SJSA1 (cell line): ENCODE measurements around the gene PCDHGA9. TPM values are rescaled to one million over a fixed set of nuclear protein-coding genes. Genes with fewer than 3 reads are reported as not detected.
"Not testable (repeated sequence)": the region's sequence is repeated elsewhere in the genome, so short reads cannot be mapped to it uniquely, and the experiment has no call there.

Experiments
- DNase-seq, 2 experiments: peaks; one replicate each; pipeline ENCODE4 v3.0.0-alpha.2; 2015 to 2020; ENCODE audit warnings: low spot score in 2 of 2, low read depth in 1 of 2
- H3K27ac ChIP-seq: fragments of 250-450 bp; sonication (Bioruptor Pico); 2 replicates; pipeline ENCODE4 v1.5.1; 2020; ENCODE audit warnings: mild to moderate bottlenecking, moderate library complexity
- H3K27me3 ChIP-seq: fragments of 250-450 bp; sonication (Bioruptor Pico); replicated peaks from 2 replicates; pipeline ENCODE4 v1.5.1; 2020; ENCODE audit warnings: mild to moderate bottlenecking, moderate library complexity
- H3K36me3 ChIP-seq: fragments of 250-450 bp; sonication (Bioruptor Pico); 2 replicates; pipeline ENCODE4 v1.5.1; 2020; ENCODE audit warnings: mild to moderate bottlenecking
- H3K4me1 ChIP-seq: fragments of 250-450 bp; sonication (Bioruptor Pico); replicated peaks from 2 replicates; pipeline ENCODE4 v1.6.1; 2021; ENCODE audit warnings: mild to moderate bottlenecking
- H3K4me3 ChIP-seq: fragments of 250-450 bp; sonication (Bioruptor Pico); 2 replicates; pipeline ENCODE4 v1.5.1; 2020; ENCODE audit warnings: mild to moderate bottlenecking
- H3K9me3 ChIP-seq: fragments of 250-450 bp; sonication (Bioruptor Pico); replicated peaks from 2 replicates; pipeline ENCODE4 v1.5.1; 2020; ENCODE audit warnings: mild to moderate bottlenecking
- total RNA-seq: library from RNA; depleted of rRNA; stranded (reverse); fragments of >200 nt; shearing (Covaris generic); gene quantifications from 2 replicates; pipeline ENCODE4 v1.2.3, GENCODE V29; 2014; rRNA removed

Gene PCDHGA9
- total RNA-seq, 1 experiment from 2014 or later: 0.55 TPM

- H3K4me3 ChIP-seq, DNase-seq, H3K27me3 ChIP-seq, H3K27ac ChIP-seq, H3K36me3 ChIP-seq, H3K4me1 ChIP-seq: not testable (repeated sequence)
- peaks cover 22% of the 10 kb centered on the region for H3K9me3 ChIP-seq
Observed at GRCh38 chr5:141432726-141433125, 30.1 kb downstream of the PCDHGA9 start.

GRCh38 chr5:141434006-141434405 lies 31.4 kb downstream of the PCDHGA9 start:
- H3K9me3 ChIP-seq: peaks cover 19% of the 10 kb centered on the region
- H3K4me1 ChIP-seq: no peaks in the 10 kb centered on the region
- H3K27me3 ChIP-seq: no peaks in the 10 kb centered on the region
- DNase-seq: no peak
- H3K36me3 ChIP-seq: no peaks in the 10 kb centered on the region
- no peak overlapping the region for H3K27ac ChIP-seq
- no peak overlapping the region for H3K4me3 ChIP-seq

GRCh38 chr5:141437221-141437620 lies 34.6 kb downstream of the PCDHGA9 start:
- Histone ChIP-seq H3K27me3 (no peaks in the 10 kb centered on the region), H3K4me1 (no peaks in the 10 kb centered on the region), H3K36me3 (no peaks in the 10 kb centered on the region), H3K4me3 (no peak overlapping the region), H3K9me3 (peaks cover 9% of the 10 kb centered on the region), H3K27ac (no peak overlapping the region)
- DNase-seq: no peak

- H3K9me3 ChIP-seq: peaks cover 9% of the 10 kb centered on the region; the same call in 1 of the 2 replicates
- no peaks in the 10 kb centered on the region for H3K36me3 ChIP-seq
- H3K4me3 ChIP-seq: no peak overlapping the region
- no peaks in the 10 kb centered on the region for H3K27me3 ChIP-seq
- no peaks in the 10 kb centered on the region for H3K4me1 ChIP-seq
- no peak overlapping the region for H3K27ac ChIP-seq
- no peak for DNase-seq
Observed at GRCh38 chr5:141439411-141440141, 37.0 kb downstream of the PCDHGA9 start.

- Histone ChIP-seq H3K9me3 (peaks cover 9% of the 10 kb centered on the region; the same call in 1 of the 2 replicates), H3K4me1 (no peaks in the 10 kb centered on the region), H3K36me3 (no peaks in the 10 kb centered on the region), H3K27me3 (no peaks in the 10 kb centered on the region), H3K27ac (no peak overlapping the region), H3K4me3 (no peak overlapping the region)
- DNase-seq: no peak
Observed at GRCh38 chr5:141440341-141440740, 37.8 kb downstream of the PCDHGA9 start.

GRCh38 chr5:141441571-141442170 lies 39.1 kb downstream of the PCDHGA9 start:
- Histone ChIP-seq H3K36me3 (no peaks in the 10 kb centered on the region), H3K4me3 (no peak overlapping the region), H3K27me3 (no peaks in the 10 kb centered on the region), H3K9me3 (peaks cover 9% of the 10 kb centered on the region; the same call in 1 of the 2 replicates), H3K27ac (no peak overlapping the region), H3K4me1 (no peaks in the 10 kb centered on the region)
- no peak for DNase-seq

Other genes starting within 250 kb of the PCDHGA9 start
- 0.85 and 0.87 TPM in 2 replicates for gene PCDHB7, start 230.1 kb upstream of the PCDHGA9 start, total RNA-seq
- 0.75 and 1.8 TPM in 2 replicates for gene PCDHB8, start 225.0 kb upstream of the PCDHGA9 start, total RNA-seq
- 11.9 and 16.3 TPM in 2 replicates for gene PCDHB16, start 220.4 kb upstream of the PCDHGA9 start, total RNA-seq
- gene PCDHB9, start 215.6 kb upstream of the PCDHGA9 start, total RNA-seq: 2.7 and 3.8 TPM in 2 replicates
- gene PCDHB10, start 210.4 kb upstream of the PCDHGA9 start, total RNA-seq: 3.3 and 4.7 TPM in 2 replicates
- 0.34 TPM in 1 of 2 replicates, not detected in the other for gene PCDHB11, start 203.2 kb upstream of the PCDHGA9 start, total RNA-seq
- 1.8 and 6.2 TPM in 2 replicates for gene PCDHB12, start 194.1 kb upstream of the PCDHGA9 start, total RNA-seq
- 1.3 and 1.7 TPM in 2 replicates for gene PCDHB13, start 188.9 kb upstream of the PCDHGA9 start, total RNA-seq
- 18.6 and 28.4 TPM in 2 replicates for gene PCDHB14, start 179.4 kb upstream of the PCDHGA9 start, total RNA-seq
- gene PCDHB15, start 157.4 kb upstream of the PCDHGA9 start, total RNA-seq: 0.74 and 1.0 TPM in 2 replicates
- 0.11 and 0.75 TPM in 2 replicates for gene SLC25A2, start 98.7 kb upstream of the PCDHGA9 start, total RNA-seq
- gene TAF7, start 82.0 kb upstream of the PCDHGA9 start, total RNA-seq: 147 and 154 TPM in 2 replicates
- gene PCDHGA1, start 72.3 kb upstream of the PCDHGA9 start, total RNA-seq: 2.2 and 3.1 TPM in 2 replicates
- gene PCDHGA2, start 64.0 kb upstream of the PCDHGA9 start, total RNA-seq: 1.2 and 2.1 TPM in 2 replicates
- gene PCDHGA3, start 58.9 kb upstream of the PCDHGA9 start, total RNA-seq: 0.26 TPM in 1 of 2 replicates, not detected in the other
- gene PCDHGB1, start 52.7 kb upstream of the PCDHGA9 start, total RNA-seq: 0.79 TPM in 1 of 2 replicates, not detected in the other
- 1.2 and 1.7 TPM in 2 replicates for gene PCDHGA4, start 47.8 kb upstream of the PCDHGA9 start, total RNA-seq
- 3.8 TPM in 1 of 2 replicates, not detected in the other for gene PCDHGB2, start 42.8 kb upstream of the PCDHGA9 start, total RNA-seq
- 0.76 and 1.8 TPM in 2 replicates for gene PCDHGA5, start 38.6 kb upstream of the PCDHGA9 start, total RNA-seq
- 1.1 TPM in 1 of 2 replicates, not detected in the other for gene PCDHGB3, start 32.5 kb upstream of the PCDHGA9 start, total RNA-seq
- 0.38 and 1.4 TPM in 2 replicates for gene PCDHGA6, start 28.9 kb upstream of the PCDHGA9 start, total RNA-seq
- gene PCDHGA7, start 20.0 kb upstream of the PCDHGA9 start, total RNA-seq: 0.82 and 0.91 TPM in 2 replicates
- gene PCDHGB4, start 15.1 kb upstream of the PCDHGA9 start, total RNA-seq: 0.09 and 0.18 TPM in 2 replicates
- gene PCDHGA8, start 10.1 kb upstream of the PCDHGA9 start, total RNA-seq: 0.32 and 1.1 TPM in 2 replicates
- 1.1 and 3.6 TPM in 2 replicates for gene PCDHGB5, start 4.8 kb upstream of the PCDHGA9 start, total RNA-seq
- gene PCDHGB6, start 5.2 kb downstream of the PCDHGA9 start, total RNA-seq: 1.2 and 1.3 TPM in 2 replicates
- gene PCDHGA10, start 10.2 kb downstream of the PCDHGA9 start, total RNA-seq: 1.2 and 2.9 TPM in 2 replicates
- 1.8 and 2.6 TPM in 2 replicates for gene PCDHGB7, start 14.9 kb downstream of the PCDHGA9 start, total RNA-seq
- gene PCDHGA11, start 18.3 kb downstream of the PCDHGA9 start, total RNA-seq: 0.22 and 0.32 TPM in 2 replicates
- gene PCDHGA12, start 27.7 kb downstream of the PCDHGA9 start, total RNA-seq: 0.34 TPM in 1 of 2 replicates, not detected in the other
- gene PCDHGC3, start 73.2 kb downstream of the PCDHGA9 start, total RNA-seq: 45.5 and 57.8 TPM in 2 replicates
- gene PCDHGC4, start 82.3 kb downstream of the PCDHGA9 start, total RNA-seq: 0.22 and 0.39 TPM in 2 replicates
- 0.21 TPM in 1 of 2 replicates, not detected in the other for gene PCDHGC5, start 86.3 kb downstream of the PCDHGA9 start, total RNA-seq
- 44.5 and 48.7 TPM in 2 replicates for gene DIAPH1, start 216.2 kb downstream of the PCDHGA9 start, total RNA-seq
- 85.9 and 93.9 TPM in 2 replicates for gene HDAC3, start 234.1 kb downstream of the PCDHGA9 start, total RNA-seq
- gene RELL2, start 234.2 kb downstream of the PCDHGA9 start, total RNA-seq: 5.8 and 10.1 TPM in 2 replicates
- gene FCHSD1, start 248.6 kb downstream of the PCDHGA9 start, total RNA-seq: 33.2 and 35.8 TPM in 2 replicates